Calu3 (cell line): ENCODE data around the gene FAM107B. TPM values are rescaled to one million over a fixed set of nuclear protein-coding genes. Genes with fewer than 3 reads are reported as not detected.

Experiments used
- BruUV-seq: library from RNA; stranded (reverse); fragments of 400-500 nt; replicated peaks from 2 replicates; lab custom pipeline; 2021; lab: Mats Ljungman, UMichigan
- CTCF ChIA-PET: fragments of 300-600 bp; sonication (Branson Sonifier 250); formaldehyde crosslinking; loops from one replicate; lab custom pipeline; 2022; ENCODE audit warnings: antibody characterized with exemption; lab: Charles Lee
- DNase-seq: peaks from one replicate; pipeline ENCODE4 v3.0.0; 2022
- H3K27ac Mint-ChIP-seq: one replicate; pipeline ENCODE4 v1.8.0; 2022; ENCODE audit warnings: mixed read lengths; ENCODE audit not compliant: unreplicated experiment
- H3K27me3 Mint-ChIP-seq: one replicate; pipeline ENCODE4 v1.8.0; 2022; ENCODE audit warnings: mixed read lengths; ENCODE audit not compliant: unreplicated experiment
- H3K36me3 Mint-ChIP-seq: one replicate; pipeline ENCODE4 v1.8.0; 2022; ENCODE audit warnings: mild to moderate bottlenecking, moderate library complexity, mixed read lengths; ENCODE audit not compliant: insufficient read depth, unreplicated experiment
- H3K4me1 Mint-ChIP-seq: one replicate; pipeline ENCODE4 v1.8.0; 2022; ENCODE audit warnings: mild to moderate bottlenecking, low read depth, mixed read lengths; ENCODE audit not compliant: unreplicated experiment
- H3K4me3 Mint-ChIP-seq: one replicate; pipeline ENCODE4 v1.8.0; 2022; ENCODE audit warnings: mild to moderate bottlenecking, low read depth, moderate library complexity, mixed read lengths; ENCODE audit not compliant: unreplicated experiment
- H3K9me3 Mint-ChIP-seq: one replicate; pipeline ENCODE4 v1.8.0; 2022; ENCODE audit warnings: low read depth, mixed read lengths; ENCODE audit not compliant: unreplicated experiment
- CTCF ChIP-seq: fragments of 200-600 bp; IDR thresholded peaks from one replicate; pipeline ENCODE4 v1.8.0; 2022; ENCODE audit warnings: antibody characterized with exemption; ENCODE audit not compliant: unreplicated experiment
- intact Hi-C: fragments of 100-400 bp; cut with micrococcal nuclease; formaldehyde crosslinking; loops from one replicate; pipeline ENCODE4 v1.10.0; 2022; ENCODE audit not compliant: unreplicated experiment
- total RNA-seq: library from RNA; stranded (reverse); gene quantifications from 2 replicates; pipeline ENCODE4 v1.2.3, GENCODE V29; 2022

FAM107B gene
- total RNA-seq, 1 experiment from 2014 or later = 168 TPM

- intact Hi-C loops = no loop called here
- Mint-ChIP-seq H3K27ac (no peak overlapping the region), H3K4me1 (peaks cover 29% of the 10 kb centered on the region), H3K27me3 (no peaks in the 10 kb centered on the region), H3K36me3 (peaks cover 39% of the 10 kb centered on the region), H3K9me3 (no peaks in the 10 kb centered on the region), H3K4me3 (no peak overlapping the region)
- no TSS peak for BruUV-seq
- CTCF ChIA-PET = no interaction called here
- no peak for TF ChIP-seq CTCF
- no peak for DNase-seq
These were observed 246.8 kb downstream of the FAM107B start for GRCh38 chr10:14527915-14528314.

DNA sequence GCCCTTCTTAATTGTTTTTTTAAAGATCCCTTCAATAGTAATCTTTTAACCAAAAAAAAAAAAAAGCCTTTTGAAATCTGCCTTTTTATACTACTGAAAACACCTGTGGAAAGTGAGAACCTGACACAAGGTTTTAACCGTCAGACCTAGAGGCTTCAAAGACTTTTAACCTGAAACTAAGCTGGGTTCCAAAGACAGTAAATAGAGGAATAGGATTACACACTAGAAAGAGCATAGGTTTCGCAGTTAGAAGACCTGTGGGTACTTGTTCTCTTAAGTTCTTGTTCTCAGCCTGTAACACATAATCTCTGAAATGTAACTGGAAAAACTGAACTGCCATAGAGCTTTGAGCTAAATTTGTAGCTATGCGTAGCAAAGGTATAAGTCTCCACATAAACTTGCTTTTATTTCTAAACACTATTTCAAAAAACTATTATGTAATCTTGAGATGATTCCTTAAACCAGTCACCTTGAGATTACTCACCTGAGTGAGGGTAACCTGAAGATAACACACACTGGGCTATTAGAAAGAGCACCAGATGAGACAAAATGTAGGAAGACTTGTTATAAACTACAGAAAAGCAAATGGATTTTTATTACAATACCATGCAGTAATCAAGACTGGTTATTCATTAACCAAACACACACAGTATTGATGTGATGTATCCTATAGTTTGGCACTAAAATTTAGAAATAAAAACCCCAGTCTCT, 247.4 kb downstream of the FAM107B start:
- H3K4me1 Mint-ChIP-seq = peaks cover 23% of the 10 kb centered on the region
- no peak overlapping the region for H3K27ac Mint-ChIP-seq
- intact Hi-C loops = no loop called here
- CTCF ChIA-PET = interaction anchor here (0.7 kb wide), 1 partner anchor 29 kb away, joined by 3 read pairs; no protein-coding TSS in a partner anchor
- peaks cover 36% of the 10 kb centered on the region for H3K36me3 Mint-ChIP-seq
- H3K27me3 Mint-ChIP-seq = no peaks in the 10 kb centered on the region
- no peak for DNase-seq
- TF ChIP-seq CTCF = no peak
- no TSS peak for BruUV-seq
- no peak overlapping the region for H3K4me3 Mint-ChIP-seq
- no peaks in the 10 kb centered on the region for H3K9me3 Mint-ChIP-seq

DNA sequence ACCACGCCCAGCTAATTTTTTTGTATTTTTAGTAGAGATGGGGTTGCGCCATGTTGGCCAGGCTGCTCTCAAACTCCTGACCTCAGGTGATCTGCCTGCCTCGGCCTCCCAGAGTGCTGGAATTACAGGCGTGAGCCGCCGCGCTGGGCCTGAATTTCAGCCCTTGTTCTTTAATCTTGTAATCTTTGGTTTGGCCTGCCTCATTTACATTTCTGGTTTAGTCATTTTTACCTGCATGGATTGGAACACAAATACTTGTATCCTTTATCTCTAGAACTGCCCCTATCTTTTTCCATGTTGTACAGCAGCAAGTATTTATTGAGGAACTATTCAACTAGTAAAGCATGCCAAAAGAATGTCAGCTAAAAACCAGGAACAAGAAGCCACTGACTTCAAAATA, 248.4 kb downstream of the FAM107B start:
- TF ChIP-seq CTCF = no peak
- H3K4me1 Mint-ChIP-seq = peaks cover 17% of the 10 kb centered on the region
- BruUV-seq = no TSS peak
- H3K9me3 Mint-ChIP-seq = no peaks in the 10 kb centered on the region
- H3K4me3 Mint-ChIP-seq = no peak overlapping the region
- H3K36me3 Mint-ChIP-seq = peaks cover 44% of the 10 kb centered on the region
- no peak for DNase-seq
- intact Hi-C loops = no loop called here
- H3K27ac Mint-ChIP-seq = no peak overlapping the region
- CTCF ChIA-PET = no interaction called here
- no peaks in the 10 kb centered on the region for H3K27me3 Mint-ChIP-seq

DNA sequence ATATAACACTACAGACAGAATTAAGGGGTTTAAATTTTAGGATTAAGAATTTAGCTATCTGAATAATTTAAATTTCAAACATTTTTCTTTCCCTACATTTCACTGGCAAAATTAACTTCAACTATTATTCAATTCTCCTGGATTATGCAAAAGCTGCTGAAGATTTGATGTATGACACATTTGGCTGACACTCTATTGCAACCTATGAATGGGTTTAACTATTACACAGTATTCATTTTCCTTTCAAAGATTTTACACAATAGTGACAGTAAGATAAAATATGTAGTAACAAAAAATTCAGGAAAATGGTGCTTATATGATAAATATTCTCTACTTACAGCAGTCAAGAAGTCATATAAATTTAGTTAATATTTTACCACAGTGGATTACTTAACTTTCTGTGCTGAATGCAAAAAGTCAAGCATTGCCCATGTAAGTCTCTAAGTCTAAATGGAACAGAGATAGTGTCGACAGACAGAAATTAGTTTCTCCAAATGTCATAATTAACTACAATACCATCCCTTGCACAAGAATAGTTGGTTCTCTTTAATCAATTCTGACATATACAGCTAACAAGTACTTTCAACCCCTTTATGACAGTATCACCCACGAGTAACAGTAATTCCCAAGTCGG, 249.9 kb downstream of the FAM107B start:
- DNase-seq = no peak
- Mint-ChIP-seq H3K4me3 (no peak overlapping the region), H3K4me1 (peaks cover 17% of the 10 kb centered on the region), H3K27ac (no peak overlapping the region), H3K9me3 (no peaks in the 10 kb centered on the region), H3K36me3 (peaks cover 54% of the 10 kb centered on the region), H3K27me3 (no peaks in the 10 kb centered on the region)
- intact Hi-C loops = no loop called here
- CTCF ChIA-PET = no interaction called here
- TF ChIP-seq CTCF = no peak
- no TSS peak for BruUV-seq
